PC-3 (cell line): ENCODE data around the gene MLC1.

Source experiments
- EZH2phosphoT487 ChIP-seq: fragments of 300-600 bp; sonication (generic); IDR thresholded peaks from 2 replicates; pipeline ENCODE4 v1.6.1; 2018; ENCODE audit warnings: mild to moderate bottlenecking, antibody characterized with exemption, low read length, borderline replicate concordance
- TF ChIP-seq, protein P1 (sequence below): fragments of 300-600 bp; sonication (generic); conservative IDR thresholded peaks from 2 replicates; pipeline ENCODE4 v1.5.1; 2017; ENCODE audit warnings: antibody characterized with exemption, low read depth, mild to moderate bottlenecking, low read length

DNA sequence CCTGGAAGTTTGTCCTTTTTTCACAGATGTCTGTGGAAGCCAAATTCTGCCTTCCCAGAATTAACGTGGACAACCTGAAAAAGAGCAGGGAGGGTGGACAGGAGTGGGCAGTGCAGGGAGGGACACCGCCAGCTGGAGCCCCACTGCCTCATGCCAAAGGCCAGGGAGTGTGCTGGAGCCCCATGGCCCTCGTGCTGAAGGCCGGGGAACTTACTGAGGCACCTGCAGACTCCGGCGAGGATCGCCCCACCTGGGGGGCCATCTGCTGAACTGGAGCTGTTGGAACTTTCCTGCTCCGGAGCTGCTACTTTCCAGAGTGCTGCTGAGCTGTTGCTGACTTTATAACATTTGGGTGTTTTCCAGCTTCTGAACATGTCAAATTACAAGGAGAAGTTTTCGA lies 39.8 kb upstream of the MLC1 start:
- TF ChIP-seq, protein P1, sequence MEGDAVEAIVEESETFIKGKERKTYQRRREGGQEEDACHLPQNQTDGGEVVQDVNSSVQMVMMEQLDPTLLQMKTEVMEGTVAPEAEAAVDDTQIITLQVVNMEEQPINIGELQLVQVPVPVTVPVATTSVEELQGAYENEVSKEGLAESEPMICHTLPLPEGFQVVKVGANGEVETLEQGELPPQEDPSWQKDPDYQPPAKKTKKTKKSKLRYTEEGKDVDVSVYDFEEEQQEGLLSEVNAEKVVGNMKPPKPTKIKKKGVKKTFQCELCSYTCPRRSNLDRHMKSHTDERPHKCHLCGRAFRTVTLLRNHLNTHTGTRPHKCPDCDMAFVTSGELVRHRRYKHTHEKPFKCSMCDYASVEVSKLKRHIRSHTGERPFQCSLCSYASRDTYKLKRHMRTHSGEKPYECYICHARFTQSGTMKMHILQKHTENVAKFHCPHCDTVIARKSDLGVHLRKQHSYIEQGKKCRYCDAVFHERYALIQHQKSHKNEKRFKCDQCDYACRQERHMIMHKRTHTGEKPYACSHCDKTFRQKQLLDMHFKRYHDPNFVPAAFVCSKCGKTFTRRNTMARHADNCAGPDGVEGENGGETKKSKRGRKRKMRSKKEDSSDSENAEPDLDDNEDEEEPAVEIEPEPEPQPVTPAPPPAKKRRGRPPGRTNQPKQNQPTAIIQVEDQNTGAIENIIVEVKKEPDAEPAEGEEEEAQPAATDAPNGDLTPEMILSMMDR = no peak
- no peak for TF ChIP-seq EZH2phosphoT487
